IMR-90 (cell line): ENCODE data around the gene KCTD3. TPM values are rescaled to one million over a fixed set of nuclear protein-coding genes. Genes with fewer than 3 reads are reported as not detected.

Source experiments
- ATAC-seq: fragments of 200-7000 bp; cut with Tn5 transposase; 2 replicates; pipeline ENCODE4 v1.9.1; 2020; ENCODE audit warnings: low read depth, mild to moderate bottlenecking, moderate library complexity
- BruUV-seq: library from RNA; stranded (reverse); fragments of 400-500 nt; replicated peaks from 2 replicates; lab custom pipeline; 2021; lab: Mats Ljungman, UMichigan
- CTCF ChIA-PET: fragments of 300-600 bp; formaldehyde crosslinking; extraction: SDS; loops from one replicate; lab custom pipeline; 2021; ENCODE audit warnings: antibody characterized with exemption; lab: Yijun Ruan, JAX
- POLR2A ChIA-PET: fragments of 300-600 bp; sonication (Branson Sonifier 250); formaldehyde crosslinking; loops from one replicate; lab custom pipeline; 2022; ENCODE audit warnings: antibody characterized with exemption; ENCODE audit not compliant: unreplicated experiment; lab: Charles Lee
- DNase-seq: peaks from one replicate; pipeline ENCODE4 v3.0.0; 2013
- H2AFZ ChIP-seq: replicated peaks from 2 replicates; pipeline ENCODE3; 2013; ENCODE audit warnings: low read length, mild to moderate bottlenecking; ENCODE audit not compliant: poor library complexity
- H2AK5ac ChIP-seq: 2 replicates; pipeline ENCODE4 v1.6.1; 2013; ENCODE audit warnings: low read depth, low read length, inconsistent platforms
- H2AK9ac ChIP-seq: replicated peaks from 2 replicates; pipeline ENCODE3; 2013; ENCODE audit warnings: mild to moderate bottlenecking, low read depth, low read length, moderate library complexity; ENCODE audit not compliant: poor library complexity
- H2BK120ac ChIP-seq: 2 replicates; pipeline ENCODE4 v1.6.1; 2013; ENCODE audit warnings: low read depth, low read length, inconsistent platforms
- H2BK15ac ChIP-seq: 3 replicates; pipeline ENCODE4 v1.6.1; 2013; ENCODE audit warnings: low read depth, low read length, inconsistent platforms
- H2BK20ac ChIP-seq: 2 replicates; pipeline ENCODE4 v1.6.1; 2013; ENCODE audit warnings: low read depth, mild to moderate bottlenecking, inconsistent platforms, low read length, moderate library complexity
- H2BK5ac ChIP-seq: 2 replicates; pipeline ENCODE4 v1.6.1; 2013; ENCODE audit warnings: mild to moderate bottlenecking, low read depth, low read length, inconsistent platforms; ENCODE audit not compliant: poor library complexity, severe bottlenecking
- H3K14ac ChIP-seq: replicated peaks from 2 replicates; pipeline ENCODE4 v1.6.1; 2013; ENCODE audit warnings: low read depth, low read length, inconsistent platforms
- H3K18ac ChIP-seq: 2 replicates; pipeline ENCODE4 v1.6.1; 2013; ENCODE audit warnings: low read depth, low read length, control low read depth
- H3K23ac ChIP-seq: 2 replicates; pipeline ENCODE4 v1.6.1; 2013; ENCODE audit warnings: low read depth, low read length, inconsistent platforms
- H3K27ac ChIP-seq: 2 replicates; pipeline ENCODE4 v1.5.1; 2013; ENCODE audit warnings: mild to moderate bottlenecking, control low read depth, low read length; ENCODE audit not compliant: insufficient read depth
- H3K27me3 ChIP-seq: 2 replicates; pipeline ENCODE4 v1.6.1; 2013; ENCODE audit warnings: low read length; ENCODE audit not compliant: control insufficient read depth, insufficient read depth
- H3K36me3 ChIP-seq: 2 replicates; pipeline ENCODE4 v1.6.1; 2013; ENCODE audit warnings: low read length, mixed read lengths; ENCODE audit not compliant: control insufficient read depth, insufficient read depth
- H3K4ac ChIP-seq: 2 replicates; pipeline ENCODE4 v1.6.1; 2013; ENCODE audit warnings: low read depth, low read length, inconsistent platforms
- H3K4me1 ChIP-seq: 2 replicates; pipeline ENCODE4 v1.6.1; 2013; ENCODE audit warnings: low read length, mixed read lengths; ENCODE audit not compliant: control insufficient read depth, insufficient read depth
- H3K4me2 ChIP-seq: 2 replicates; pipeline ENCODE4 v1.6.1; 2013; ENCODE audit warnings: low read depth, mild to moderate bottlenecking, control low read depth, low read length, moderate library complexity
- H3K4me3 ChIP-seq: 2 replicates; pipeline ENCODE4 v1.5.1; 2013; ENCODE audit warnings: low read depth, mild to moderate bottlenecking, control low read depth, low read length, moderate library complexity; ENCODE audit not compliant: insufficient read depth
- H3K56ac ChIP-seq: 2 replicates; pipeline ENCODE4 v1.6.1; 2013; ENCODE audit warnings: low read length, inconsistent platforms; ENCODE audit not compliant: insufficient read depth; ENCODE audit errors: extremely low read depth
- H3K79me1 ChIP-seq, 2 experiments: 2 replicates each; pipeline ENCODE4 v1.6.1; 2013; ENCODE audit warnings: low read length in 2 of 2, inconsistent platforms in 1 of 2, low read depth in 1 of 2
- H3K9ac ChIP-seq: 2 replicates; pipeline ENCODE4 v1.6.1; 2013; ENCODE audit warnings: low read depth, low read length, control low read depth
- H3K9me1 ChIP-seq: 2 replicates; pipeline ENCODE4 v1.6.1; 2013; ENCODE audit warnings: low read length, inconsistent platforms; ENCODE audit not compliant: insufficient read depth
- H3K9me3 ChIP-seq: 2 replicates; pipeline ENCODE4 v1.6.1; 2013; ENCODE audit warnings: low read length; ENCODE audit not compliant: control insufficient read depth, insufficient read depth
- H4K20me1 ChIP-seq: 2 replicates; pipeline ENCODE4 v1.6.1; 2013; ENCODE audit warnings: low read length, inconsistent platforms; ENCODE audit not compliant: insufficient read depth
- H4K5ac ChIP-seq: 2 replicates; pipeline ENCODE4 v1.6.1; 2013; ENCODE audit warnings: mild to moderate bottlenecking, low read depth, low read length, control low read depth
- H4K8ac ChIP-seq, 2 experiments: 2 replicates each; pipeline ENCODE4 v1.6.1; 2013; ENCODE audit warnings: low read depth in 2 of 2, low read length in 2 of 2, control low read depth in 1 of 2, inconsistent platforms in 1 of 2
- H4K91ac ChIP-seq: 2 replicates; pipeline ENCODE4 v1.6.1; 2013; ENCODE audit warnings: low read depth, low read length, inconsistent platforms; ENCODE audit not compliant: insufficient read depth
- BHLHE40 ChIP-seq: fragments of 150-350 bp; IDR thresholded peaks from 2 replicates; pipeline ENCODE4 v1.6.1; 2016; ENCODE audit warnings: mild to moderate bottlenecking, low read depth, low read length
- CEBPB ChIP-seq: IDR thresholded peaks from 2 replicates; pipeline ENCODE4 v1.6.1; 2012; ENCODE audit warnings: low read depth, low read length, improper control_type of control experiment
- CHD1 ChIP-seq: IDR thresholded peaks from 2 replicates; pipeline ENCODE4 v1.6.1; 2012; ENCODE audit warnings: low read depth, low read length, improper control_type of control experiment
- CTCF ChIP-seq: conservative IDR thresholded peaks from 2 replicates; pipeline ENCODE4 v1.5.1; 2012; ENCODE audit warnings: mild to moderate bottlenecking, low read depth, low read length, improper control_type of control experiment
- FOS ChIP-seq: fragments of 150-350 bp; IDR thresholded peaks from 2 replicates; pipeline ENCODE4 v1.6.1; 2016; ENCODE audit warnings: low read depth, low read length
- MAFK ChIP-seq: IDR thresholded peaks from 2 replicates; pipeline ENCODE4 v1.6.1; 2012; ENCODE audit warnings: low read depth, low read length, improper control_type of control experiment
- MAZ ChIP-seq: IDR thresholded peaks from 2 replicates; pipeline ENCODE4 v1.6.1; 2012; ENCODE audit warnings: low read depth, mild to moderate bottlenecking, low read length, improper control_type of control experiment, moderate library complexity, borderline replicate concordance
- MXI1 ChIP-seq: IDR thresholded peaks from 2 replicates; pipeline ENCODE4 v1.6.1; 2012; ENCODE audit warnings: low read depth, mild to moderate bottlenecking, low read length, moderate library complexity, borderline replicate concordance
- NFE2L2 ChIP-seq: fragments of 150-350 bp; IDR thresholded peaks from 2 replicates; pipeline ENCODE4 v1.6.1; 2016; ENCODE audit warnings: low read depth, mild to moderate bottlenecking, low read length
- POLR2A ChIP-seq: IDR thresholded peaks from 2 replicates; pipeline ENCODE4 v1.6.1; 2012; ENCODE audit warnings: mild to moderate bottlenecking, low read depth, low read length
- RAD21 ChIP-seq: IDR thresholded peaks from 2 replicates; pipeline ENCODE4 v1.6.1; 2012; ENCODE audit warnings: low read length, improper control_type of control experiment
- RCOR1 ChIP-seq: IDR thresholded peaks from 2 replicates; pipeline ENCODE4 v1.6.1; 2012; ENCODE audit warnings: mild to moderate bottlenecking, low read length, improper control_type of control experiment; ENCODE audit not compliant: insufficient replicate concordance
- RFX5 ChIP-seq: IDR thresholded peaks from 2 replicates; pipeline ENCODE4 v1.8.0; 2012; ENCODE audit warnings: low read depth, mild to moderate bottlenecking, low read length, moderate library complexity
- SMC3 ChIP-seq: fragments of 150-350 bp; IDR thresholded peaks from 2 replicates; pipeline ENCODE4 v1.6.1; 2016; ENCODE audit warnings: low read depth, mild to moderate bottlenecking, antibody characterized with exemption, low read length, moderate library complexity
- USF2 ChIP-seq: fragments of 150-350 bp; IDR thresholded peaks from 2 replicates; pipeline ENCODE4 v1.6.1; 2017; ENCODE audit warnings: mild to moderate bottlenecking, antibody characterized with exemption, low read length, low read depth
- WGBS, 2 experiments: methylation state at CpG; one replicate each; pipeline versions ENCODE4 v1.1.5 to v1.1.7; 2013; ENCODE audit warnings: missing lambda C conversion rate in 2 of 2; ENCODE audit not compliant: insufficient read length in 1 of 2; ENCODE audit errors: extremely low coverage in 2 of 2; 5-methylcytosine and 5-hydroxymethylcytosine counted together
- dilution Hi-C: fragments of 300-500 bp; cut with HindIII; formaldehyde crosslinking; loops from one replicate; pipeline ENCODE4 v1.14.3; 2018; ENCODE audit warnings: low sequenced_read_pairs; ENCODE audit not compliant: unreplicated experiment
- in situ Hi-C: fragments of 300-500 bp; cut with MboI; formaldehyde crosslinking; loops from 3 replicates; pipeline ENCODE4 v1.14.3; 2019; ENCODE audit warnings: low sequenced_read_pairs, inconsistent platforms, mixed read lengths
- intact Hi-C: fragments of 100-400 bp; cut with micrococcal nuclease; formaldehyde crosslinking; loops from 2 replicates; pipeline ENCODE4 v1.10.0; 2022
- polyA plus RNA-seq, 3 experiments: library from polyadenylated mRNA; depleted of rRNA; stranded (reverse); fragments of >200 nt; gene quantifications; 2 replicates each; pipeline ENCODE4 v1.2.3, GENCODE V29; 2012; ENCODE audit warnings: low replicate concordance in 1 of 3
- total RNA-seq: library from RNA; depleted of rRNA; stranded (reverse); fragments of >200 nt; gene quantifications from 2 replicates; pipeline ENCODE4 v1.2.3, GENCODE V29; 2012
- TF ChIP-seq, protein P1 (sequence below): fragments of 150-350 bp; IDR thresholded peaks from 2 replicates; pipeline ENCODE4 v1.6.1; 2016; ENCODE audit warnings: low read depth, mild to moderate bottlenecking, low read length, moderate library complexity, borderline replicate concordance

KCTD3 gene
- total and polyA plus RNA-seq, 2 of the 4 experiments (the other 2 are of a cell fraction) = 43.6 to 49.5 TPM

DNA sequence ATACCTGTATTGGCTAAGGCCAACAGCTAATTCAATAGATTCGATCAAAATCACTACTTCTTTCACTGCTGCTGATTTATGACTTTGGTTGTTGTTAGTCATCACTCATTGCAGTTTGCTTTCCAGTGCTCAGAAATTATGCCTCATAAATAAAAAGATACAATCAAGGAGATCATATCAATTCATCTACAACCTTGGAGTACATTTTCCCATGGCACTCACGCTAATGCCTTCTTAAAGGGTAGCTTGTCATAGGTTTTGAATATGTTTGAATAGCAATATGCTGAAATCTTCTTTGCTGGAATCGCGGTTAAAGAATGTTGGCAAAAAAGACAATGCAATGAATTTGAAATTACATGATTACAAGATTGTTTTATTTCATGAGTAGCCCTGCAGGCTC is 89.9 kb downstream of the KCTD3 start:
- Histone ChIP-seq H2BK20ac (no peak overlapping the region), H3K4me3 (no peak overlapping the region), H3K14ac (no peak overlapping the region), H3K27ac (no peak overlapping the region), H3K27me3 (no peaks in the 10 kb centered on the region), H2BK5ac (no peak overlapping the region), H4K20me1 (no peaks in the 10 kb centered on the region), H3K9me1 (no peaks in the 10 kb centered on the region), H2AK9ac (no peak overlapping the region), H4K91ac (no peak overlapping the region), H3K4me1 (no peaks in the 10 kb centered on the region), H3K36me3 (no peaks in the 10 kb centered on the region), H3K56ac (no peak overlapping the region), H3K4ac (no peak overlapping the region), H3K9me3 (no peaks in the 10 kb centered on the region), H3K18ac (no peak overlapping the region), H2AFZ (no peak overlapping the region), H2BK15ac (no peak overlapping the region), H4K8ac (no peak overlapping the region), H4K5ac (no peak overlapping the region), H3K79me1 (no peaks in the 10 kb centered on the region), H2BK120ac (no peak overlapping the region), H3K4me2 (no peak overlapping the region), H2AK5ac (no peak overlapping the region), H3K23ac (no peak overlapping the region), H3K9ac (no peak overlapping the region)
- dilution Hi-C loops = no loop called here
- no TSS peak for BruUV-seq
- ATAC-seq (no peak), DNase-seq (no peak)
- 94% methylated on average over 2 of the region's 4 CpGs; no CpG with 5 or more reads in 1 of the 2 experiments for WGBS, 2 experiments
- TF ChIP-seq NFE2L2 (no peak), CEBPB (no peak), MAZ (no peak), FOS (no peak), MAFK (no peak), SMC3 (no peak), RFX5 (no peak), CHD1 (no peak), RCOR1 (no peak), BHLHE40 (no peak), CTCF (no peak), RAD21 (no peak), MXI1 (no peak), POLR2A (no peak), USF2 (no peak)
- TF ChIP-seq, protein P1, sequence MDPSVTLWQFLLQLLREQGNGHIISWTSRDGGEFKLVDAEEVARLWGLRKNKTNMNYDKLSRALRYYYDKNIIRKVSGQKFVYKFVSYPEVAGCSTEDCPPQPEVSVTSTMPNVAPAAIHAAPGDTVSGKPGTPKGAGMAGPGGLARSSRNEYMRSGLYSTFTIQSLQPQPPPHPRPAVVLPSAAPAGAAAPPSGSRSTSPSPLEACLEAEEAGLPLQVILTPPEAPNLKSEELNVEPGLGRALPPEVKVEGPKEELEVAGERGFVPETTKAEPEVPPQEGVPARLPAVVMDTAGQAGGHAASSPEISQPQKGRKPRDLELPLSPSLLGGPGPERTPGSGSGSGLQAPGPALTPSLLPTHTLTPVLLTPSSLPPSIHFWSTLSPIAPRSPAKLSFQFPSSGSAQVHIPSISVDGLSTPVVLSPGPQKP = no peak
- intact Hi-C loops = no loop called here
- POLR2A ChIA-PET = no interaction called here
- CTCF ChIA-PET = no interaction called here
- in situ Hi-C loops = no loop called here
